ENCODE results near the gene PPFIA4.

DNA sequence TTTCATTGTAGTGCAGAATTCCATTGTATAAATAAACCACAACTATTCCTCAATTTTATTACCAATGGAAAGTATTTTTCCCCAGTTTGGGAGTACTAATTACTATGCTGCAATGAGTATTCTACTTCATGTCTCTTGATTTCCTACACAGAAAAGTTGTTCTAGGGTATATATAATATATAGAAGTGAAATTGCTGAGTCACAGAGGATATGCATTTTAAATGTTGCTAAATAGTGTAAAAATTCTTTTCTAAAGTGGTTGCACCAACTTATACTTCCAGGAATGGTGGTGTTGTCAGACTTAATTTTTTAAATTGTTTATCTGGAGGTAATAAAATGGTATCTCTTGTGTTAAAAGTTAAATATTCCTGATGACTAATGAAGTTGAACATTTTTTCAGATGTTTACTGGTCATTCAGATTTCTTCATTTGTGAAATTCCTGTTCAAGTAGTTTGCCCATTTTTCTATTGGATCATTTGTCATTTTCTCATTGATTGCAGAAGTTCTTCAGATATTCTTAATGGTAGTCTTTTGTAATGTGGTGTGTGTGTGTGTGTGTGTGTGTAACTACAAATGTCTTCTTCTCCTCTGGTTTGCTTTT lies 78.6 kb downstream of the PPFIA4 start:
- TF ChIP-seq XRCC4 (IDR thresholded peaks at IDR 0.05; ENCODE audit: extremely low read depth, insufficient read depth, insufficient read length) (no peak), NFE2 (IDR thresholded peaks at IDR 0.05; ENCODE audit: low read depth) (peak; percentile 72), HDAC2 (IDR thresholded peaks at IDR 0.05) (no peak)
- TF ChIP-seq, protein P1, sequence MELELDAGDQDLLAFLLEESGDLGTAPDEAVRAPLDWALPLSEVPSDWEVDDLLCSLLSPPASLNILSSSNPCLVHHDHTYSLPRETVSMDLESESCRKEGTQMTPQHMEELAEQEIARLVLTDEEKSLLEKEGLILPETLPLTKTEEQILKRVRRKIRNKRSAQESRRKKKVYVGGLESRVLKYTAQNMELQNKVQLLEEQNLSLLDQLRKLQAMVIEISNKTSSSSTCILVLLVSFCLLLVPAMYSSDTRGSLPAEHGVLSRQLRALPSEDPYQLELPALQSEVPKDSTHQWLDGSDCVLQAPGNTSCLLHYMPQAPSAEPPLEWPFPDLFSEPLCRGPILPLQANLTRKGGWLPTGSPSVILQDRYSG (tag; conservative IDR thresholded peaks at IDR 0.05; ENCODE audit: low read depth): no peak
